Superior temporal gyrus (tissue), 1 donor: ENCODE data around the gene MED13L.
"Not testable (repeated sequence)": the region's sequence is repeated elsewhere in the genome, so short reads cannot be mapped to it uniquely, and the experiment has no call there.

Experiments
- DNase-seq: peaks from one replicate; pipeline ENCODE4 v3.0.0-alpha.2; 2016; ENCODE audit errors: extremely low spot score

MED13L gene

GRCh38 chr12:116303929-116304328, 26.4 kb upstream of the MED13L start:
- no peak for DNase-seq

- no peak for DNase-seq
These were observed 25.6 kb upstream of the MED13L start for GRCh38 chr12:116303066-116303465.

- no peak for DNase-seq
These were observed 24.9 kb upstream of the MED13L start for GRCh38 chr12:116302166-116303058.

GRCh38 chr12:116301621-116302020, 24.1 kb upstream of the MED13L start:
- DNase-seq, result no peak

- no peak for DNase-seq
These were observed 22.3 kb upstream of the MED13L start for GRCh38 chr12:116299665-116300328.

GRCh38 chr12:116299064-116299463, 21.6 kb upstream of the MED13L start:
- no peak for DNase-seq

- DNase-seq, result no peak
These were observed 21.1 kb upstream of the MED13L start for GRCh38 chr12:116298578-116298977.

GRCh38 chr12:116297224-116297834, 19.8 kb upstream of the MED13L start:
- no peak for DNase-seq

- no peak for DNase-seq
These were observed 18.1 kb upstream of the MED13L start for GRCh38 chr12:116295327-116296263.

GRCh38 chr12:116294454-116295165, 17.1 kb upstream of the MED13L start:
- DNase-seq, result no peak

- DNase-seq, result no peak
These were observed 16.4 kb upstream of the MED13L start for GRCh38 chr12:116293687-116294453.

- no peak for DNase-seq
These were observed 13.7 kb upstream of the MED13L start for GRCh38 chr12:116291218-116291617.

- no peak for DNase-seq
These were observed 11.2 kb upstream of the MED13L start for GRCh38 chr12:116288735-116289134.

GRCh38 chr12:116287842-116288301, 10.4 kb upstream of the MED13L start:
- no peak for DNase-seq

- DNase-seq, result no peak
These were observed 6.9 kb upstream of the MED13L start for GRCh38 chr12:116284396-116284795.

- DNase-seq, result not testable (repeated sequence)
These were observed 6.4 kb upstream of the MED13L start for GRCh38 chr12:116283881-116284280.

- DNase-seq, result no peak
These were observed 5.1 kb upstream of the MED13L start for GRCh38 chr12:116282371-116283286.

- DNase-seq, result no peak
These were observed 3.2 kb upstream of the MED13L start for GRCh38 chr12:116280595-116281290.
